Heart left ventricle (tissue), 13 donors: Measurements from ENCODE around the gene SULT1A1.

Experiments used
- CTCF ChIP-seq, 12 donors: fragments of 200-600 bp; sonication (generic) in 4 of 12; IDR thresholded peaks; one replicate each; pipeline versions ENCODE4 v1.5.0 to v1.8.0; 2018 to 2022; ENCODE audit warnings: antibody characterized with exemption in 12 of 12, mild to moderate bottlenecking in 5 of 12
- POLR2A ChIP-seq, 2 donors: fragments of 450-650 bp; IDR thresholded peaks; one replicate each; pipeline ENCODE4 v1.6.1; 2017; ENCODE audit warnings: antibody characterized with exemption in 2 of 2, mild to moderate bottlenecking in 2 of 2, moderate library complexity in 2 of 2
- donor health status: ischemic (EF 13 %, LVEDD 7.1; RV severe dilation, severe dysfunction).
- donor health status: DM: no; HTN: yes; CAD: no.
- donor health status: DM: no; HTN: no; CAD: no.
- donor health status: ischemic (EF 25% LVEDD 6.9; RV normal size, moderate dysfunction).
- donor health status: ischemic (EF 25% LVEDD 5.7; RV mildly dilated, moderate dysfunction).
- donor health status: ischemic (EF 35%, LVEDD 5.7; RV mildly dilated, moderate dysfunction).
- donor health status: nonischemic (EF 11% LVEDD 7.7; RV severe dilation, severe dysfunction).
- donor health status: DM: yes; HTN: yes; CAD: no.
- donor health status: PGD.
- donor health status: ischemic (EF 29% LVEDD 5.4; RV normal size, mild dysfunction).
- donor health status: nonischemic (EF 23%, LVEDD 6.1; RV moderate dilation, normal function).

GRCh38 chr16:28590384-28591340, 19.2 kb downstream of the SULT1A1 start:
- TF ChIP-seq CTCF (IDR thresholded peaks at IDR 0.05), result no peak
- TF ChIP-seq POLR2A (IDR thresholded peaks at IDR 0.05), result no peak
